Thoracic aorta (tissue), 2 donors: Measurements from ENCODE around the gene LIX1. TPM values are rescaled to one million over a fixed set of nuclear protein-coding genes. Genes with fewer than 3 reads are reported as not detected.

Experiments
- ATAC-seq: fragments of 150-250 bp; one replicate; pipeline ENCODE4 v1.8.0; 2017; ENCODE audit warnings: low read depth; ENCODE audit not compliant: insufficient number of reproducible peaks, low FRiP score
- DNase-seq: peaks from one replicate; pipeline ENCODE4 v3.0.0-alpha.2; 2020; ENCODE audit warnings: low spot score
- H3K27ac ChIP-seq, 2 donors: fragments of 200-600 bp; sonication (generic); 1 replicate in 1 of 2; 2 replicates in 1 of 2; pipeline ENCODE4 v1.5.1; 2016; ENCODE audit warnings: mild to moderate bottlenecking in 2 of 2, moderate library complexity in 2 of 2
- H3K27me3 ChIP-seq: fragments of 200-600 bp; sonication (generic); replicated peaks from 2 replicates; pipeline ENCODE4 v1.6.0; 2016; ENCODE audit warnings: mild to moderate bottlenecking; ENCODE audit not compliant: insufficient read depth
- H3K36me3 ChIP-seq: fragments of 200-600 bp; sonication (generic); one replicate; pipeline ENCODE4 v1.5.1; 2016
- H3K4me1 ChIP-seq, 2 donors: fragments of 200-600 bp; sonication (generic); 1 replicate in 1 of 2; 2 replicates in 1 of 2; pipeline versions ENCODE4 v1.5.1 to v1.6.0; 2016; ENCODE audit warnings: low read depth in 2 of 2, mild to moderate bottlenecking in 1 of 2; ENCODE audit not compliant: control insufficient read depth in 1 of 2
- H3K4me3 ChIP-seq: fragments of 200-600 bp; sonication (generic); 2 replicates; pipeline ENCODE4 v1.5.1; 2016; ENCODE audit warnings: mild to moderate bottlenecking
- H3K9me3 ChIP-seq: fragments of 200-600 bp; sonication (generic); 2 replicates; pipeline ENCODE4 v1.5.1; 2016
- total RNA-seq, 2 donors: library from RNA; depleted of rRNA; stranded (reverse); fragments of >200 nt; gene quantifications; one replicate each; pipeline versions ENCODE4 v1.1.0 to v1.2.3, GENCODE V29; 2016
- TF ChIP-seq, protein P1 (sequence below): fragments of 200-600 bp; sonication (generic); IDR thresholded peaks from one replicate; pipeline ENCODE4 v1.5.1; 2019; ENCODE audit warnings: antibody characterized with exemption

Gene LIX1
- total RNA-seq, 2 donors from 2014 or later = not detected

DNA sequence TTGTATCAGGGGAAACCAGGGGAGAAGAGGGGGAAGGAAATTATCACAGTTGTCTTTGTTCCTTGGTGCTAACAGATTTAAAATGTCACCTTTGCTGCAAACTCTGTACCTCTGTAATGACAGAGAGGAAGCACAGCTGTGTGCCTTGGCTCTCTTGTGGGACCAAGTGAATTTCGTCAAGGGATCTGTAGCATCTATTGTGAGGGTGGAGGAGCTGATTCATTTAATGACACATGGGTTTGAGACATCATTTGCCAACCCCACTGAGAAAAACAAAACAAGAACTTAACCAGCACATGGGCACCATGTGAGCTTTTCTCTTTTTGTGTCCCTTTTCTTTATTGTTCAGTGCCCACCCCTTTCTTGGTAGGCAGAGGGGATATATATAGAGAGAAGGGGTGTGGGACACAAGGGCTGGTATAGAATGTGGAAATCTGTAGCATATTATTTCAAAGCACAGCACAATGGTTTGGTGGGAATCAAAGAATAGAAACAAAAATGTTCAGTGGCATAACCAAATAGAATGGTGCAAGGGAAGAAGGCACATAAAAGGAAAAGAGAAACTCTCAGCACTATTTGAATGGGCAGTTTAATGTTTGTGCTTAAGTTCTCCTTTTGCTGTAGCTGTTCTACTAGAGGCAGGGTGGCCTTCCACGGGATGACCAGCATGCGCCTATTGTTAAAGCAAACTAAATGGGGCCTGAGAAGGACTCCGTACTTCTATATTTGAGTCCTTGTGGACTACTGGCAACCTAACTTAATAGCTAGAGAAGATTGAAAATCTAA, 63.3 kb downstream of the LIX1 start:
- H3K36me3 ChIP-seq = no peaks in the 10 kb centered on the region

DNA sequence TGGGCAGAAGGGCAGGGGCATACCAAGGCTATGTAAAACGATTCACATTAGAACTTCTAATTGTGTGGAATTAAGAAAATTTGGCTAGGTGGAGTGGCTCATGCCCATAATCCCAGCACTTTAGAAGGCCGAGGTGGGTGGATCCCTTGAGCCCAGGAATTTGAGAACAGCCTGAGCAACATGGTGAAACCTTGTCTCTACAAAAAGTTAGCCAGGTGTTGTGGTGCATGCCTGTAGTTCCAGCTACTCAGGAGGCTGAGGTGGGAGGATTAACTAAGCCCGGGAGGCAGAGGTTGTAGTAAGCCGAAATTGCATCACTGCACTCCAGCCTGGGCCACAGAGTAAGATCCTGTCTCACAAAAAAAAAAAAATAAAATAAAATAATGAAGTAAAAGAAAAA, 65.2 kb downstream of the LIX1 start:
- TF ChIP-seq, protein P1, sequence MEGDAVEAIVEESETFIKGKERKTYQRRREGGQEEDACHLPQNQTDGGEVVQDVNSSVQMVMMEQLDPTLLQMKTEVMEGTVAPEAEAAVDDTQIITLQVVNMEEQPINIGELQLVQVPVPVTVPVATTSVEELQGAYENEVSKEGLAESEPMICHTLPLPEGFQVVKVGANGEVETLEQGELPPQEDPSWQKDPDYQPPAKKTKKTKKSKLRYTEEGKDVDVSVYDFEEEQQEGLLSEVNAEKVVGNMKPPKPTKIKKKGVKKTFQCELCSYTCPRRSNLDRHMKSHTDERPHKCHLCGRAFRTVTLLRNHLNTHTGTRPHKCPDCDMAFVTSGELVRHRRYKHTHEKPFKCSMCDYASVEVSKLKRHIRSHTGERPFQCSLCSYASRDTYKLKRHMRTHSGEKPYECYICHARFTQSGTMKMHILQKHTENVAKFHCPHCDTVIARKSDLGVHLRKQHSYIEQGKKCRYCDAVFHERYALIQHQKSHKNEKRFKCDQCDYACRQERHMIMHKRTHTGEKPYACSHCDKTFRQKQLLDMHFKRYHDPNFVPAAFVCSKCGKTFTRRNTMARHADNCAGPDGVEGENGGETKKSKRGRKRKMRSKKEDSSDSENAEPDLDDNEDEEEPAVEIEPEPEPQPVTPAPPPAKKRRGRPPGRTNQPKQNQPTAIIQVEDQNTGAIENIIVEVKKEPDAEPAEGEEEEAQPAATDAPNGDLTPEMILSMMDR = no peak
- Histone ChIP-seq H3K27ac (no peak overlapping the region), H3K36me3 (no peaks in the 10 kb centered on the region), H3K27me3 (no peaks in the 10 kb centered on the region), H3K4me1 (peaks cover 0 to 4% of the 10 kb centered on the region in 2 donors), H3K9me3 (no peaks in the 10 kb centered on the region), H3K4me3 (no peak overlapping the region)
- no peak for ATAC-seq
- no peak for DNase-seq

More for the DNA sequence above, 63.3 kb downstream of the LIX1 start:
- H3K27me3 ChIP-seq = no peaks in the 10 kb centered on the region
- no peaks in the 10 kb centered on the region for H3K4me1 ChIP-seq
- no peak overlapping the region for H3K4me3 ChIP-seq
- ATAC-seq (no peak), DNase-seq (no peak)
- no peaks in the 10 kb centered on the region for H3K9me3 ChIP-seq
- TF ChIP-seq, protein P1 = no peak
- H3K27ac ChIP-seq = no peak overlapping the region

DNA sequence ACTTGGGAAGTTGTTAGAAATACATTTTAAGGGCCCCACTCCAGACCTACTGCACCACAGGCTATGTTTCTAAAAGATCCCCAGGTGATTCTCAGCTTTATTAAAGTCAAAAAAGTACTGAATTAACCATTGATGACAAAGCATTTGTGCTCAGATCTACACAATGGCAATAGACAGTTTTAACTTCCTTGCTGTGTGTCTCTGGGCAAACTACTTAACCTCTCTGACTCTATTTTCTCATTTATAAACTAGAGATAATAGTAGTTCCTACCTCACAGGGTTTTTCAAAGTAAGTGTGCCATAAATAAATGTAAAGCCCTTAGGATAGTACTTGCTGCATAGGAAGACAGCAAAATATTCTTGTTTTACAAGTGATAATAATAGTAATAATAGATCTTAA, 66.3 kb downstream of the LIX1 start:
- no peak overlapping the region for H3K27ac ChIP-seq
- H3K4me1 ChIP-seq = peaks cover 0 to 4% of the 10 kb centered on the region in 2 donors
- ATAC-seq = no peak
- TF ChIP-seq, protein P1 = no peak
- no peak overlapping the region for H3K4me3 ChIP-seq
- no peaks in the 10 kb centered on the region for H3K36me3 ChIP-seq
- H3K9me3 ChIP-seq = no peaks in the 10 kb centered on the region
- no peaks in the 10 kb centered on the region for H3K27me3 ChIP-seq
- no peak for DNase-seq

DNA sequence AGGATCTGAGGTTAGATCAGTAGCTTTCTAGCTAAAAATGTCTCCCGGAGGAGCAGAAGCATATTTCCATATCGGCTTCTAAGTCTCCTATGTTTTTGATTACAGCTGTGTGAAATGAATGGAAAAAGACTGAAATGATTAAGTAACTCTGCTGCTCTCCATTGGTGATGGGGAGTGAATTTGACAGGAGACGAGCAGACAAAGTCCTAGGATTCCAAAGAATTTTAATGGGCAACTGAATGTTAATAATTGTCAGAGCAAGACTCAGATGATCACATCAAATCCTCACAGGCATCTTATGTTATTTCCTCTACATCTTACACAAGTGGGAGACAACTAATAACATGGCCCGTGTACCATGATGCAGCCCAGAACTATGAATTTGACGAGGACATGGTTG, 66.8 kb downstream of the LIX1 start:
- Histone ChIP-seq H3K36me3 (no peaks in the 10 kb centered on the region), H3K4me1 (peaks cover 0 to 7% of the 10 kb centered on the region in 2 donors), H3K9me3 (no peaks in the 10 kb centered on the region), H3K4me3 (no peak overlapping the region), H3K27ac (no peak overlapping the region), H3K27me3 (no peaks in the 10 kb centered on the region)
- DNase-seq (no peak), ATAC-seq (no peak)
- TF ChIP-seq, protein P1 = no peak

DNA sequence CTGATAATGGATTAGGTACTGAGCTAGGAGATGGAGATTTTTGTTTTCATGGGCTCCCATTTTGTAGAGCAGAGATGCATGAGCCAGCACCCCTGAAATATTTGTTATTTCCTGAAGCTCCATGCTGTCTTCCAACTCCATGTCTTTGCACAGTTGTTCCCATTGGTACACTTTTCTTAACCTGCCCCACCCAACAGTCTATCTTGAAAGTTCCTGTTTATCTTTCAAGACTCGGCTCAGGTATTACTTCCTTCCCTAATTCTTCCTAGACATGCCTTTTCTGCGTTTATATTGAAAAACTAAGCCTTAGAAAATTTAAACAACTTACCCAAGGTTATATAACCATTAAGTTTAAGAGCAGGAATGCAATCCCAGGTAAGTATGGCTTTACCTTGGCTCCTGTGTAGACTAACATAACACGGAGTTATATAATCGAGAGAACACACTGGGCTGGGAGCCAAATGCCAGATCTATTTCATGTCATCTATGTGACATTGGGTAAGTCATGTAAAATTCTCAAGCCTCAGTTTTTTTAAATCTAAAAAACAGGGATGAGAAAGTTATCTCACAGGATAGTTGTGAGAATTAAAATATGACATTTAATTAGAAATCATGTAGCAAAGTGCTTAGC, 67.4 kb downstream of the LIX1 start:
- ATAC-seq = no peak
- no peaks in the 10 kb centered on the region for H3K27me3 ChIP-seq
- no peak for DNase-seq
- H3K4me3 ChIP-seq = no peak overlapping the region
- no peak overlapping the region for H3K27ac ChIP-seq
- H3K36me3 ChIP-seq = no peaks in the 10 kb centered on the region
- TF ChIP-seq, protein P1 = no peak
- H3K9me3 ChIP-seq = no peaks in the 10 kb centered on the region
- peaks cover 0 to 9% of the 10 kb centered on the region in 2 donors for H3K4me1 ChIP-seq
